Measurements from ENCODE around the gene TFEC.

GRCh38 chr7:115888981-115889668 lies 141.4 kb downstream of the TFEC start:
- TF ChIP-seq, protein P1, sequence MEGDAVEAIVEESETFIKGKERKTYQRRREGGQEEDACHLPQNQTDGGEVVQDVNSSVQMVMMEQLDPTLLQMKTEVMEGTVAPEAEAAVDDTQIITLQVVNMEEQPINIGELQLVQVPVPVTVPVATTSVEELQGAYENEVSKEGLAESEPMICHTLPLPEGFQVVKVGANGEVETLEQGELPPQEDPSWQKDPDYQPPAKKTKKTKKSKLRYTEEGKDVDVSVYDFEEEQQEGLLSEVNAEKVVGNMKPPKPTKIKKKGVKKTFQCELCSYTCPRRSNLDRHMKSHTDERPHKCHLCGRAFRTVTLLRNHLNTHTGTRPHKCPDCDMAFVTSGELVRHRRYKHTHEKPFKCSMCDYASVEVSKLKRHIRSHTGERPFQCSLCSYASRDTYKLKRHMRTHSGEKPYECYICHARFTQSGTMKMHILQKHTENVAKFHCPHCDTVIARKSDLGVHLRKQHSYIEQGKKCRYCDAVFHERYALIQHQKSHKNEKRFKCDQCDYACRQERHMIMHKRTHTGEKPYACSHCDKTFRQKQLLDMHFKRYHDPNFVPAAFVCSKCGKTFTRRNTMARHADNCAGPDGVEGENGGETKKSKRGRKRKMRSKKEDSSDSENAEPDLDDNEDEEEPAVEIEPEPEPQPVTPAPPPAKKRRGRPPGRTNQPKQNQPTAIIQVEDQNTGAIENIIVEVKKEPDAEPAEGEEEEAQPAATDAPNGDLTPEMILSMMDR (IDR thresholded peaks at IDR 0.05 in 2 of 3, conservative IDR thresholded peaks at IDR 0.05 in 1 of 3; ENCODE audit: control insufficient read depth in 2 of 3, extremely low read depth in 1 of 3, insufficient read depth in 1 of 3, low read depth in 3 of 3, low read length in 3 of 3): no peak
- no peak for TF ChIP-seq ETV6 (conservative IDR thresholded peaks at IDR 0.05 in 1 of 2, IDR thresholded peaks at IDR 0.05 in 1 of 2; ENCODE audit: borderline replicate concordance in 1 of 2, low read depth in 1 of 2)
- TF ChIP-seq, protein P2, sequence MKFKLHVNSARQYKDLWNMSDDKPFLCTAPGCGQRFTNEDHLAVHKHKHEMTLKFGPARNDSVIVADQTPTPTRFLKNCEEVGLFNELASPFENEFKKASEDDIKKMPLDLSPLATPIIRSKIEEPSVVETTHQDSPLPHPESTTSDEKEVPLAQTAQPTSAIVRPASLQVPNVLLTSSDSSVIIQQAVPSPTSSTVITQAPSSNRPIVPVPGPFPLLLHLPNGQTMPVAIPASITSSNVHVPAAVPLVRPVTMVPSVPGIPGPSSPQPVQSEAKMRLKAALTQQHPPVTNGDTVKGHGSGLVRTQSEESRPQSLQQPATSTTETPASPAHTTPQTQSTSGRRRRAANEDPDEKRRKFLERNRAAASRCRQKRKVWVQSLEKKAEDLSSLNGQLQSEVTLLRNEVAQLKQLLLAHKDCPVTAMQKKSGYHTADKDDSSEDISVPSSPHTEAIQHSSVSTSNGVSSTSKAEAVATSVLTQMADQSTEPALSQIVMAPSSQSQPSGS (IDR thresholded peaks at IDR 0.05; ENCODE audit: low read length): no peak
- TF ChIP-seq, protein P3, sequence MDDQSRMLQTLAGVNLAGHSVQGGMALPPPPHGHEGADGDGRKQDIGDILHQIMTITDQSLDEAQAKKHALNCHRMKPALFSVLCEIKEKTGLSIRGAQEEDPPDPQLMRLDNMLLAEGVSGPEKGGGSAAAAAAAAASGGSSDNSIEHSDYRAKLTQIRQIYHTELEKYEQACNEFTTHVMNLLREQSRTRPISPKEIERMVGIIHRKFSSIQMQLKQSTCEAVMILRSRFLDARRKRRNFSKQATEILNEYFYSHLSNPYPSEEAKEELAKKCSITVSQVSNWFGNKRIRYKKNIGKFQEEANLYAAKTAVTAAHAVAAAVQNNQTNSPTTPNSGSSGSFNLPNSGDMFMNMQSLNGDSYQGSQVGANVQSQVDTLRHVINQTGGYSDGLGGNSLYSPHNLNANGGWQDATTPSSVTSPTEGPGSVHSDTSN (IDR thresholded peaks at IDR 0.05; ENCODE audit: insufficient replicate concordance, low read depth, low read length): no peak
- no peak for TF ChIP-seq POLR2AphosphoS5 (IDR thresholded peaks at IDR 0.05; ENCODE audit: low read length)
- TF ChIP-seq, protein P4, sequence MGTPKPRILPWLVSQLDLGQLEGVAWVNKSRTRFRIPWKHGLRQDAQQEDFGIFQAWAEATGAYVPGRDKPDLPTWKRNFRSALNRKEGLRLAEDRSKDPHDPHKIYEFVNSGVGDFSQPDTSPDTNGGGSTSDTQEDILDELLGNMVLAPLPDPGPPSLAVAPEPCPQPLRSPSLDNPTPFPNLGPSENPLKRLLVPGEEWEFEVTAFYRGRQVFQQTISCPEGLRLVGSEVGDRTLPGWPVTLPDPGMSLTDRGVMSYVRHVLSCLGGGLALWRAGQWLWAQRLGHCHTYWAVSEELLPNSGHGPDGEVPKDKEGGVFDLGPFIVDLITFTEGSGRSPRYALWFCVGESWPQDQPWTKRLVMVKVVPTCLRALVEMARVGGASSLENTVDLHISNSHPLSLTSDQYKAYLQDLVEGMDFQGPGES (IDR thresholded peaks at IDR 0.05): no peak
- TF ChIP-seq TAF1 (IDR thresholded peaks at IDR 0.05; ENCODE audit: borderline replicate concordance, low read depth, low read length): no peak
- no peak for TF ChIP-seq POLR2A (IDR thresholded peaks at IDR 0.05; ENCODE audit: low read depth, low read length)
- no peak for TF ChIP-seq ZNF592 (IDR thresholded peaks at IDR 0.05)
- no peak for TF ChIP-seq NFXL1 (IDR thresholded peaks at IDR 0.05; ENCODE audit: borderline replicate concordance)
- no peak for TF ChIP-seq STAT1 (conservative IDR thresholded peaks at IDR 0.05)
- no peak for TF ChIP-seq EED (IDR thresholded peaks at IDR 0.05; ENCODE audit: low read depth)
- TF ChIP-seq SUPT20H (IDR thresholded peaks at IDR 0.05; ENCODE audit: borderline replicate concordance, control insufficient read depth, low read depth, low read length): no peak
